Fibroblast of lung (primary cell): ENCODE data around the gene PPAN. TPM values are rescaled to one million over a fixed set of nuclear protein-coding genes. Genes with fewer than 3 reads are reported as not detected.

Experiments
- DNase-seq, 2 donors: peaks; one replicate each; pipeline versions ENCODE4 v3.0.0 to v3.0.0-alpha.2; 2010; ENCODE audit warnings: low read depth in 2 of 2
- H2AFZ ChIP-seq: 2 replicates; pipeline ENCODE4 v1.5.1; 2012; ENCODE audit warnings: low read length, control low read depth, inconsistent platforms
- H3K27ac ChIP-seq: 2 replicates; pipeline ENCODE4 v1.5.1; 2011; ENCODE audit warnings: low read length, control low read depth; ENCODE audit not compliant: insufficient read depth
- H3K27me3 ChIP-seq: 2 replicates; pipeline ENCODE4 v1.5.1; 2011; ENCODE audit warnings: mild to moderate bottlenecking, low read length; ENCODE audit not compliant: control insufficient read depth, insufficient read depth
- H3K36me3 ChIP-seq: 2 replicates; pipeline ENCODE4 v1.5.1; 2011; ENCODE audit warnings: low read length; ENCODE audit not compliant: control insufficient read depth, insufficient read depth
- H3K4me1 ChIP-seq: 2 replicates; pipeline ENCODE4 v1.5.1; 2011; ENCODE audit warnings: low read length; ENCODE audit not compliant: control insufficient read depth, insufficient read depth; ENCODE audit errors: extremely low read depth
- H3K4me2 ChIP-seq: 2 replicates; pipeline ENCODE4 v1.5.1; 2011; ENCODE audit warnings: low read length, control low read depth; ENCODE audit not compliant: insufficient read depth; ENCODE audit errors: extremely low read depth
- H3K4me3 ChIP-seq, 4 experiments: fragments of 200-600 bp in 1 of 4; sonication (generic) in 1 of 4; replicated peaks in 1 of 4; 2 replicates each; pipeline ENCODE4 v1.5.1; 2011 to 2016; ENCODE audit warnings: low read length in 4 of 4, low read depth in 3 of 4, mild to moderate bottlenecking in 3 of 4, control low read depth in 2 of 4, inconsistent platforms in 1 of 4, mixed read lengths in 1 of 4; ENCODE audit not compliant: insufficient read depth in 1 of 4; ENCODE audit errors: control extremely low read depth in 1 of 4
- H3K79me2 ChIP-seq: 2 replicates; pipeline ENCODE4 v1.5.1; 2012; ENCODE audit warnings: mild to moderate bottlenecking, low read length, inconsistent platforms; ENCODE audit not compliant: control insufficient read depth, insufficient read depth
- H3K9ac ChIP-seq: 2 replicates; pipeline ENCODE4 v1.5.1; 2011; ENCODE audit warnings: mild to moderate bottlenecking, low read length, control low read depth; ENCODE audit not compliant: insufficient read depth
- H3K9me3 ChIP-seq: 2 replicates; pipeline ENCODE4 v1.5.1; 2012; ENCODE audit warnings: low read depth, low read length; ENCODE audit not compliant: control insufficient read depth, insufficient read depth
- H4K20me1 ChIP-seq: 2 replicates; pipeline ENCODE4 v1.5.1; 2011; ENCODE audit warnings: low read length; ENCODE audit not compliant: control insufficient read depth, insufficient read depth; ENCODE audit errors: extremely low read depth
- CTCF ChIP-seq, 2 donors: IDR thresholded peaks in 1 of 2; conservative IDR thresholded peaks in 1 of 2; 1 replicate in 1 of 2; 2 replicates in 1 of 2; pipeline ENCODE4 v1.5.1; 2011 to 2012; ENCODE audit warnings: low read length in 2 of 2, control low read depth in 1 of 2, inconsistent platforms in 1 of 2, low read depth in 1 of 2, mild to moderate bottlenecking in 1 of 2
- EZH2 ChIP-seq: IDR thresholded peaks from 2 replicates; pipeline ENCODE4 v1.5.1; 2012; ENCODE audit warnings: low read length, control low read depth, mild to moderate bottlenecking; ENCODE audit errors: missing control alignments
- polyA plus RNA-seq, 2 donors: library from polyadenylated mRNA; depleted of rRNA in 1 of 2; stranded (reverse) in 1 of 2; unstranded in 1 of 2; fragments of >200 nt; gene quantifications; 2 replicates each; pipeline ENCODE4 v1.2.1, GENCODE V29; 2011 to 2012; ENCODE audit warnings: missing spikeins in 1 of 2
- total RNA-seq: library from RNA; depleted of rRNA; stranded (reverse); fragments of >200 nt; gene quantifications from 2 replicates; pipeline ENCODE4 v1.2.1, GENCODE V29; 2014

The PPAN gene
- total and polyA plus RNA-seq, 2 donors (not counting 1 experiment from before 2014, with no cell fraction given): 15.3 to 22.6 TPM

GRCh38 chr19:10069046-10069445 is 37.1 kb upstream of the PPAN start:
- H3K79me2 ChIP-seq: no peaks in the 10 kb centered on the region

GRCh38 chr19:10070730-10071446 is 35.3 kb upstream of the PPAN start:
- no peak overlapping the region for H3K9ac ChIP-seq
- H3K4me1 ChIP-seq: no peaks in the 10 kb centered on the region
- H3K4me2 ChIP-seq: no peak overlapping the region
- no peak overlapping the region for H3K4me3 ChIP-seq
- H4K20me1 ChIP-seq: no peaks in the 10 kb centered on the region
- no peaks in the 10 kb centered on the region for H3K36me3 ChIP-seq
- H3K9me3 ChIP-seq: no peaks in the 10 kb centered on the region
- no peak overlapping the region for H2AFZ ChIP-seq
- no peak overlapping the region for H3K27ac ChIP-seq
- no peak for DNase-seq
- TF ChIP-seq CTCF (conservative IDR thresholded peaks at IDR 0.05 in 1 of 2, IDR thresholded peaks at IDR 0.05 in 1 of 2; ENCODE audit: low read depth in 1 of 2, low read length in 2 of 2) (no peak), EZH2 (no peak)
- no peaks in the 10 kb centered on the region for H3K27me3 ChIP-seq
- no peaks in the 10 kb centered on the region for H3K79me2 ChIP-seq

More at GRCh38 chr19:10069046-10069445, 37.1 kb upstream of the PPAN start:
- no peak overlapping the region for H3K9ac ChIP-seq
- no peak overlapping the region for H3K4me2 ChIP-seq
- no peak for DNase-seq
- H3K27me3 ChIP-seq: no peaks in the 10 kb centered on the region
- no peaks in the 10 kb centered on the region for H3K36me3 ChIP-seq
- H3K9me3 ChIP-seq: no peaks in the 10 kb centered on the region
- H2AFZ ChIP-seq: no peak overlapping the region
- TF ChIP-seq CTCF (conservative IDR thresholded peaks at IDR 0.05 in 1 of 2, IDR thresholded peaks at IDR 0.05 in 1 of 2; ENCODE audit: low read depth in 1 of 2, low read length in 2 of 2) (no peak), EZH2 (no peak)
- H4K20me1 ChIP-seq: no peaks in the 10 kb centered on the region
- no peak overlapping the region for H3K27ac ChIP-seq
- no peaks in the 10 kb centered on the region for H3K4me1 ChIP-seq
- H3K4me3 ChIP-seq: no peak overlapping the region

- H3K4me3 ChIP-seq: no peak overlapping the region
- H3K27ac ChIP-seq: no peak overlapping the region
- H2AFZ ChIP-seq: no peak overlapping the region
- H3K4me1 ChIP-seq: no peaks in the 10 kb centered on the region
- no peak overlapping the region for H3K4me2 ChIP-seq
- H3K36me3 ChIP-seq: no peaks in the 10 kb centered on the region
- H3K27me3 ChIP-seq: no peaks in the 10 kb centered on the region
- H3K79me2 ChIP-seq: no peaks in the 10 kb centered on the region
- no peak overlapping the region for H3K9ac ChIP-seq
- no peaks in the 10 kb centered on the region for H3K9me3 ChIP-seq
- TF ChIP-seq EZH2 (no peak), CTCF (conservative IDR thresholded peaks at IDR 0.05 in 1 of 2, IDR thresholded peaks at IDR 0.05 in 1 of 2; ENCODE audit: low read depth in 1 of 2, low read length in 2 of 2) (peak; percentile 20 to 41)
- peak in 1 of 2 donors; percentile 41 for DNase-seq
- H4K20me1 ChIP-seq: no peaks in the 10 kb centered on the region
Measured at GRCh38 chr19:10074153-10074552, 32.0 kb upstream of the PPAN start.
